Neural cell (in vitro differentiated cells): ENCODE data around the gene GRM5. TPM values are rescaled to one million over a fixed set of nuclear protein-coding genes. Genes with fewer than 3 reads are reported as not detected.
"Not testable (repeated sequence)": the region's sequence is repeated elsewhere in the genome, so short reads cannot be mapped to it uniquely, and the experiment has no call there.

ENCODE experiments used
- H2AFZ ChIP-seq: fragments of 200-600, 300-800 bp; sonication (generic), shearing (Covaris generic); 2 replicates; pipeline ENCODE4 v1.6.0; 2014; ENCODE audit warnings: low read depth, mild to moderate bottlenecking, antibody characterized with exemption, low read length, moderate library complexity
- H3F3A ChIP-seq: fragments of 200-600 bp; shearing (Covaris generic); 2 replicates; pipeline ENCODE4 v1.6.1; 2016; ENCODE audit warnings: mild to moderate bottlenecking, moderate library complexity, mixed read lengths, antibody characterized with exemption, low read length; ENCODE audit not compliant: insufficient read depth, poor library complexity, severe bottlenecking
- H3K27ac ChIP-seq: fragments of 200-600, 300-800 bp; sonication (generic), shearing (Covaris generic); 2 replicates; pipeline ENCODE4 v1.5.1; 2014; ENCODE audit warnings: mild to moderate bottlenecking, low read length, moderate library complexity
- H3K27me3 ChIP-seq: fragments of 300-800, 200-600 bp; sonication (generic), shearing (Covaris generic); 2 replicates; pipeline ENCODE4 v1.6.0; 2014; ENCODE audit warnings: mild to moderate bottlenecking, low read depth, low read length, moderate library complexity; ENCODE audit not compliant: insufficient read depth
- H3K36me3 ChIP-seq: fragments of 300-800, 200-600 bp; sonication (generic), shearing (Covaris generic); 2 replicates; pipeline ENCODE4 v1.5.1; 2014; ENCODE audit warnings: mild to moderate bottlenecking, antibody characterized with exemption, low read length, moderate library complexity; ENCODE audit not compliant: insufficient read depth
- H3K4me2 ChIP-seq: fragments of 300-800, 200-600 bp; sonication (generic), shearing (Covaris generic); 2 replicates; pipeline ENCODE4 v1.6.0; 2014; ENCODE audit warnings: mild to moderate bottlenecking, low read length
- H3K4me3 ChIP-seq: fragments of 300-800, 200-600 bp; sonication (generic), shearing (Covaris generic); 2 replicates; pipeline ENCODE4 v1.5.1; 2014; ENCODE audit warnings: mild to moderate bottlenecking, low read length, moderate library complexity
- H3K79me2 ChIP-seq: fragments of 200-600 bp; shearing (Covaris generic); replicated peaks from 2 replicates; pipeline ENCODE4 v1.6.0; 2014; ENCODE audit warnings: mild to moderate bottlenecking, low read length, moderate library complexity; ENCODE audit not compliant: insufficient read depth
- H3K9ac ChIP-seq: fragments of 300-800, 200-600 bp; sonication (generic), shearing (Covaris generic); 2 replicates; pipeline ENCODE4 v1.6.1; 2016; ENCODE audit warnings: mild to moderate bottlenecking, low read length, mixed read lengths
- H3K9me2 ChIP-seq: fragments of 200-600 bp; shearing (Covaris generic); 2 replicates; pipeline ENCODE4 v1.6.1; 2016; ENCODE audit warnings: mild to moderate bottlenecking, low read length, mixed read lengths; ENCODE audit not compliant: insufficient read depth
- H3K9me3 ChIP-seq: fragments of 200-600, 300-800 bp; sonication (generic), shearing (Covaris generic); 2 replicates; pipeline ENCODE4 v1.6.1; 2016; ENCODE audit warnings: mild to moderate bottlenecking, mixed run types, low read length, moderate library complexity, mixed read lengths
- H4K20me1 ChIP-seq: fragments of 200-600 bp; shearing (Covaris generic); 2 replicates; pipeline ENCODE4 v1.6.1; 2016; ENCODE audit warnings: mild to moderate bottlenecking, mixed run types; ENCODE audit not compliant: insufficient read depth
- CTCF ChIP-seq: fragments of 450-650 bp; IDR thresholded peaks from 2 replicates; pipeline ENCODE4 v1.5.1; 2014; ENCODE audit warnings: antibody characterized with exemption, mild to moderate bottlenecking, moderate library complexity; ENCODE audit not compliant: poor library complexity, severe bottlenecking
- EP300 ChIP-seq: fragments of 450-650 bp; conservative IDR thresholded peaks from 2 replicates; pipeline ENCODE4 v1.6.1; 2014; ENCODE audit warnings: antibody characterized with exemption, mild to moderate bottlenecking, moderate library complexity; ENCODE audit not compliant: poor library complexity, severe bottlenecking
- EZH2 ChIP-seq: fragments of 200-600, 300-800 bp; shearing (Covaris generic), sonication (generic); IDR thresholded peaks from 2 replicates; pipeline ENCODE4 v1.6.1; 2014; ENCODE audit warnings: antibody characterized with exemption, low read length, borderline replicate concordance, mild to moderate bottlenecking; ENCODE audit not compliant: insufficient read depth, poor library complexity, severe bottlenecking
- MXI1 ChIP-seq: fragments of 450-650 bp; conservative IDR thresholded peaks from 2 replicates; pipeline ENCODE4 v1.6.1; 2014; ENCODE audit warnings: antibody characterized with exemption, mild to moderate bottlenecking; ENCODE audit not compliant: poor library complexity, severe bottlenecking
- POLR2AphosphoS5 ChIP-seq: IDR thresholded peaks from 2 replicates; pipeline ENCODE4 v1.6.1; 2012
- RAD21 ChIP-seq: fragments of 450-650 bp; conservative IDR thresholded peaks from 2 replicates; pipeline ENCODE4 v1.6.1; 2014; ENCODE audit warnings: antibody characterized with exemption, mild to moderate bottlenecking, moderate library complexity
- SMC3 ChIP-seq: fragments of 450-650 bp; conservative IDR thresholded peaks from 2 replicates; pipeline ENCODE4 v1.6.1; 2014; ENCODE audit warnings: antibody characterized with exemption, mild to moderate bottlenecking, moderate library complexity; ENCODE audit not compliant: poor library complexity
- TAF1 ChIP-seq: IDR thresholded peaks from 2 replicates; pipeline ENCODE4 v1.6.1; 2012; ENCODE audit warnings: low read depth
- polyA plus RNA-seq: library from polyadenylated mRNA; depleted of rRNA; stranded (reverse); fragments of >200 nt; gene quantifications from 2 replicates; pipeline ENCODE4 v1.2.3, GENCODE V29; 2014
- TF ChIP-seq, protein P1 (sequence below): IDR thresholded peaks from 2 replicates; pipeline ENCODE4 v1.6.1; 2012; ENCODE audit warnings: borderline replicate concordance

Gene GRM5
- polyA plus RNA-seq, 1 donor from 2014 or later, result 11.8 TPM

DNA sequence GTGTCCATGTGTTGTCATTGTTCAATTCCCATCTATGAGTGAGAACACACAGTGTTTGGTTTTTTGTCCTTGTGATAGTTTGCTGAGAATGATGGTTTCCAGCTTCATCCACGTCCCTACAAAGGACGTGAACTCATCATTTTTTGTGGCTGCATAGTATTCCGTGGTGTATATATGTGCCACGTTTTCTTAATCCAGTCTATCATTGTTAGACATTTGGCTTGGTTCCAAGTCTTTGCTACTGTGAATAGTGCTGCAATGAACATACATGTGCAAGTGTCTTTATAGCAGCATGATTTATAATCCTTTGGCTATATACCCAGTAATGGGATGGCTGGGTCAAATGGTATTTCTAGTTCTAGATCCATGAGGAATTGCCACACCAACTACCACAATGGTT is 607.7 kb downstream of the GRM5 start:
- H3F3A ChIP-seq, H3K27me3 ChIP-seq, H3K4me2 ChIP-seq, H3K9me3 ChIP-seq, H3K79me2 ChIP-seq, H4K20me1 ChIP-seq, H3K4me3 ChIP-seq, H3K27ac ChIP-seq, H3K9me2 ChIP-seq, H3K36me3 ChIP-seq, H2AFZ ChIP-seq, H3K9ac ChIP-seq: not testable (repeated sequence)

DNA sequence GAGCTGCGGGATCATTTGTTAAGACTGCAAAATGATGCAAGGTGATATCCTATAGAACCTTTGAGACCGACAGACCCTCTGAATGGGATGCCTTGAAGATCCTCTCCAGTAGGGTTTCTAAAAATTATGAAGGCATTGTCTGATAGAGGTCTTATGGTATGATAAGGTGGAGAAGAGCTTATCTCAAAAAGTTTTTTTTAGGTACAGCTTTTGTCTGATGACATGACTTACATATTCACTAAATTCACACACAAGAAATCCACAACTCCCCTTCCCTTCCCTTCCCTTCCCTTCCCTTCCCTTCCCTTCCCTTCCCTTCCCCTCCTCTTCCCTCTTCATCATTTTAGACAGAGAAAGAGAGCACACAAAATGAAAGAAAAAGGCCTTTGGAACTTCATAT is 609.8 kb downstream of the GRM5 start:
- H3K36me3 ChIP-seq, result no peaks in the 10 kb centered on the region
- TF ChIP-seq, protein P1, sequence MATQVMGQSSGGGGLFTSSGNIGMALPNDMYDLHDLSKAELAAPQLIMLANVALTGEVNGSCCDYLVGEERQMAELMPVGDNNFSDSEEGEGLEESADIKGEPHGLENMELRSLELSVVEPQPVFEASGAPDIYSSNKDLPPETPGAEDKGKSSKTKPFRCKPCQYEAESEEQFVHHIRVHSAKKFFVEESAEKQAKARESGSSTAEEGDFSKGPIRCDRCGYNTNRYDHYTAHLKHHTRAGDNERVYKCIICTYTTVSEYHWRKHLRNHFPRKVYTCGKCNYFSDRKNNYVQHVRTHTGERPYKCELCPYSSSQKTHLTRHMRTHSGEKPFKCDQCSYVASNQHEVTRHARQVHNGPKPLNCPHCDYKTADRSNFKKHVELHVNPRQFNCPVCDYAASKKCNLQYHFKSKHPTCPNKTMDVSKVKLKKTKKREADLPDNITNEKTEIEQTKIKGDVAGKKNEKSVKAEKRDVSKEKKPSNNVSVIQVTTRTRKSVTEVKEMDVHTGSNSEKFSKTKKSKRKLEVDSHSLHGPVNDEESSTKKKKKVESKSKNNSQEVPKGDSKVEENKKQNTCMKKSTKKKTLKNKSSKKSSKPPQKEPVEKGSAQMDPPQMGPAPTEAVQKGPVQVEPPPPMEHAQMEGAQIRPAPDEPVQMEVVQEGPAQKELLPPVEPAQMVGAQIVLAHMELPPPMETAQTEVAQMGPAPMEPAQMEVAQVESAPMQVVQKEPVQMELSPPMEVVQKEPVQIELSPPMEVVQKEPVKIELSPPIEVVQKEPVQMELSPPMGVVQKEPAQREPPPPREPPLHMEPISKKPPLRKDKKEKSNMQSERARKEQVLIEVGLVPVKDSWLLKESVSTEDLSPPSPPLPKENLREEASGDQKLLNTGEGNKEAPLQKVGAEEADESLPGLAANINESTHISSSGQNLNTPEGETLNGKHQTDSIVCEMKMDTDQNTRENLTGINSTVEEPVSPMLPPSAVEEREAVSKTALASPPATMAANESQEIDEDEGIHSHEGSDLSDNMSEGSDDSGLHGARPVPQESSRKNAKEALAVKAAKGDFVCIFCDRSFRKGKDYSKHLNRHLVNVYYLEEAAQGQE, result no peak
- TF ChIP-seq POLR2AphosphoS5 (no peak), RAD21 (no peak), MXI1 (no peak), CTCF (no peak), EZH2 (no peak), SMC3 (no peak), EP300 (no peak), TAF1 (no peak)
- no peak overlapping the region for H3K9ac ChIP-seq

DNA sequence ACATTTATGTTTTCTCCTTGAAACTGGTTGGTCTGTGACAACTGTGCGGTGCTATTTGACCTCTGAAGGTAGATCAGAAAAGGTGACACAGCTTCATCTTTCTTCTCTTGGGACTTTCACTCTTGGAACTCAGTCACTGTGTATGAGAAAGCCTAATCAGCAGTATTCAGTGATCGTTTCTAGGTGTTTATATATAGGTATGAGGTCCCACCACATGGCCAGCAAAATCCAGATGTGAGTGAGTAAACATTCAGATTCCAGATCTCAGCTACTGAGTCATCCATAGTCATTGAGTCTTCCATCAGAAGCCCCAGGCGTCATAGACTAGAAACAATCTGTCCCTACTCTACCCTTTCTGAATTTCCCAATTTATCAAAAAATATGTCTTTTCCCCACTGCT is 610.9 kb downstream of the GRM5 start:
- no peak overlapping the region for H3K9ac ChIP-seq
- H3K4me3 ChIP-seq, result no peak overlapping the region
- H4K20me1 ChIP-seq, result no peaks in the 10 kb centered on the region
- no peak overlapping the region for H2AFZ ChIP-seq
- no peak overlapping the region for H3K4me2 ChIP-seq
- no peaks in the 10 kb centered on the region for H3K9me3 ChIP-seq
- no peaks in the 10 kb centered on the region for H3K9me2 ChIP-seq
- H3K36me3 ChIP-seq, result no peaks in the 10 kb centered on the region
- H3K27ac ChIP-seq, result no peak overlapping the region
- H3F3A ChIP-seq, result no peaks in the 10 kb centered on the region
- H3K79me2 ChIP-seq, result no peaks in the 10 kb centered on the region
- no peaks in the 10 kb centered on the region for H3K27me3 ChIP-seq
- TF ChIP-seq, protein P1, result no peak
- no peak for TF ChIP-seq MXI1
- no peak for TF ChIP-seq RAD21
- no peak for TF ChIP-seq EP300
- TF ChIP-seq CTCF, result no peak
- no peak for TF ChIP-seq TAF1
- TF ChIP-seq SMC3, result no peak
- TF ChIP-seq POLR2AphosphoS5, result no peak

More for the DNA sequence above, 609.8 kb downstream of the GRM5 start:
- H3K9me2 ChIP-seq, result no peaks in the 10 kb centered on the region
- no peaks in the 10 kb centered on the region for H4K20me1 ChIP-seq
- H3F3A ChIP-seq, result no peaks in the 10 kb centered on the region
- H3K4me3 ChIP-seq, result no peak overlapping the region
- no peak overlapping the region for H3K4me2 ChIP-seq
- no peaks in the 10 kb centered on the region for H3K79me2 ChIP-seq
- no peak overlapping the region for H3K27ac ChIP-seq
- no peak overlapping the region for H2AFZ ChIP-seq
- H3K27me3 ChIP-seq, result no peaks in the 10 kb centered on the region
- H3K9me3 ChIP-seq, result no peaks in the 10 kb centered on the region
